ENCODE data around the gene LINC00237. TPM values are rescaled to one million over a fixed set of nuclear protein-coding genes. Genes with fewer than 3 reads are reported as not detected.

The LINC00237 gene
- total and polyA plus RNA-seq, 9 of the 15 experiments (the other 6 are each of a cell fraction or from before 2014, with no cell fraction given), result not detected

GRCh38 chr20:21141825-21142224 is 35.7 kb upstream of the LINC00237 start (continued):
- TF ChIP-seq ZNF518B (CRISPR knock-in tag; IDR thresholded peaks at IDR 0.05) (no peak), HOXB6 (CRISPR knock-in tag; IDR thresholded peaks at IDR 0.05; ENCODE audit: borderline replicate concordance) (no peak), CCAR2 (IDR thresholded peaks at IDR 0.05; ENCODE audit: low read depth, low read length) (no peak), CREB3 (tag; conservative IDR thresholded peaks at IDR 0.05; ENCODE audit: low read depth) (no peak), FOXA3 (CRISPR knock-in tag; conservative IDR thresholded peaks at IDR 0.05 in 1 of 2, IDR thresholded peaks at IDR 0.05 in 1 of 2) (no peak), NBN (IDR thresholded peaks at IDR 0.05; ENCODE audit: low read depth) (no peak), PRMT5 (CRISPR knock-in tag; IDR thresholded peaks at IDR 0.05) (no peak), ARNT (IDR thresholded peaks at IDR 0.05) (peak in 1 of 2 experiments; percentile 47; a peak in 1 of 4 replicates), LARP7 (IDR thresholded peaks at IDR 0.05) (peak; percentile 74; the same call in 1 of the 2 replicates), ZNF253 (CRISPR knock-in tag; conservative IDR thresholded peaks at IDR 0.05) (no peak), RFX5 (IDR thresholded peaks at IDR 0.05; ENCODE audit: low read depth, low read length) (no peak), PATZ1 (CRISPR knock-in tag; IDR thresholded peaks at IDR 0.05; ENCODE audit: borderline replicate concordance) (no peak), CEBPG (CRISPR knock-in tag; IDR thresholded peaks at IDR 0.05) (no peak), CEBPG (tag; conservative IDR thresholded peaks at IDR 0.05 in 1 of 2, IDR thresholded peaks at IDR 0.05 in 1 of 2) (no peak), PKNOX1 (IDR thresholded peaks at IDR 0.05) (no peak)
- TF ChIP-seq, protein P1, sequence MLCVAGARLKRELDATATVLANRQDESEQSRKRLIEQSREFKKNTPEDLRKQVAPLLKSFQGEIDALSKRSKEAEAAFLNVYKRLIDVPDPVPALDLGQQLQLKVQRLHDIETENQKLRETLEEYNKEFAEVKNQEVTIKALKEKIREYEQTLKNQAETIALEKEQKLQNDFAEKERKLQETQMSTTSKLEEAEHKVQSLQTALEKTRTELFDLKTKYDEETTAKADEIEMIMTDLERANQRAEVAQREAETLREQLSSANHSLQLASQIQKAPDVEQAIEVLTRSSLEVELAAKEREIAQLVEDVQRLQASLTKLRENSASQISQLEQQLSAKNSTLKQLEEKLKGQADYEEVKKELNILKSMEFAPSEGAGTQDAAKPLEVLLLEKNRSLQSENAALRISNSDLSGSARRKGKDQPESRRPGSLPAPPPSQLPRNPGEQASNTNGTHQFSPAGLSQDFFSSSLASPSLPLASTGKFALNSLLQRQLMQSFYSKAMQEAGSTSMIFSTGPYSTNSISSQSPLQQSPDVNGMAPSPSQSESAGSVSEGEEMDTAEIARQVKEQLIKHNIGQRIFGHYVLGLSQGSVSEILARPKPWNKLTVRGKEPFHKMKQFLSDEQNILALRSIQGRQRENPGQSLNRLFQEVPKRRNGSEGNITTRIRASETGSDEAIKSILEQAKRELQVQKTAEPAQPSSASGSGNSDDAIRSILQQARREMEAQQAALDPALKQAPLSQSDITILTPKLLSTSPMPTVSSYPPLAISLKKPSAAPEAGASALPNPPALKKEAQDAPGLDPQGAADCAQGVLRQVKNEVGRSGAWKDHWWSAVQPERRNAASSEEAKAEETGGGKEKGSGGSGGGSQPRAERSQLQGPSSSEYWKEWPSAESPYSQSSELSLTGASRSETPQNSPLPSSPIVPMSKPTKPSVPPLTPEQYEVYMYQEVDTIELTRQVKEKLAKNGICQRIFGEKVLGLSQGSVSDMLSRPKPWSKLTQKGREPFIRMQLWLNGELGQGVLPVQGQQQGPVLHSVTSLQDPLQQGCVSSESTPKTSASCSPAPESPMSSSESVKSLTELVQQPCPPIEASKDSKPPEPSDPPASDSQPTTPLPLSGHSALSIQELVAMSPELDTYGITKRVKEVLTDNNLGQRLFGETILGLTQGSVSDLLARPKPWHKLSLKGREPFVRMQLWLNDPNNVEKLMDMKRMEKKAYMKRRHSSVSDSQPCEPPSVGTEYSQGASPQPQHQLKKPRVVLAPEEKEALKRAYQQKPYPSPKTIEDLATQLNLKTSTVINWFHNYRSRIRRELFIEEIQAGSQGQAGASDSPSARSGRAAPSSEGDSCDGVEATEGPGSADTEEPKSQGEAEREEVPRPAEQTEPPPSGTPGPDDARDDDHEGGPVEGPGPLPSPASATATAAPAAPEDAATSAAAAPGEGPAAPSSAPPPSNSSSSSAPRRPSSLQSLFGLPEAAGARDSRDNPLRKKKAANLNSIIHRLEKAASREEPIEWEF (CRISPR knock-in tag; IDR thresholded peaks at IDR 0.05), result no peak
